NT2/D1 (cell line): ENCODE data around the gene KANK2.

ENCODE experiments used
- DNase-seq: peaks from one replicate; pipeline ENCODE4 v3.0.0-alpha.2; 2011; ENCODE audit warnings: low read depth, low spot score
- H3K27me3 ChIP-seq: 2 replicates; pipeline ENCODE4 v1.6.0; 2011; ENCODE audit warnings: mild to moderate bottlenecking; ENCODE audit not compliant: insufficient read length, insufficient read depth
- H3K36me3 ChIP-seq: 2 replicates; pipeline ENCODE4 v1.6.1; 2011; ENCODE audit warnings: mild to moderate bottlenecking, low read length, mixed read lengths; ENCODE audit not compliant: insufficient read depth, insufficient read length
- H3K4me1 ChIP-seq: 2 replicates; pipeline ENCODE4 v1.5.1; 2011; ENCODE audit not compliant: insufficient read depth, insufficient read length
- H3K4me3 ChIP-seq: 2 replicates; pipeline ENCODE4 v1.5.1; 2011; ENCODE audit warnings: low read depth; ENCODE audit not compliant: insufficient read length
- H3K9ac ChIP-seq: 2 replicates; pipeline ENCODE4 v1.6.0; 2011; ENCODE audit warnings: low read depth; ENCODE audit not compliant: insufficient read length
- H3K9me3 ChIP-seq: 2 replicates; pipeline ENCODE4 v1.5.1; 2011; ENCODE audit warnings: mild to moderate bottlenecking, low read length; ENCODE audit not compliant: insufficient read depth
- SUZ12 ChIP-seq: IDR thresholded peaks from 2 replicates; pipeline ENCODE4 v1.6.1; 2011; ENCODE audit not compliant: insufficient read length, insufficient read depth; ENCODE audit errors: extremely low read depth
- YY1 ChIP-seq: IDR thresholded peaks from 2 replicates; pipeline ENCODE4 v1.6.1; 2011; ENCODE audit not compliant: insufficient read length, insufficient read depth
- ZNF274 ChIP-seq: IDR thresholded peaks from 2 replicates; pipeline ENCODE4 v1.6.1; 2011; ENCODE audit warnings: mild to moderate bottlenecking, low read depth, low read length

KANK2 gene

DNA sequence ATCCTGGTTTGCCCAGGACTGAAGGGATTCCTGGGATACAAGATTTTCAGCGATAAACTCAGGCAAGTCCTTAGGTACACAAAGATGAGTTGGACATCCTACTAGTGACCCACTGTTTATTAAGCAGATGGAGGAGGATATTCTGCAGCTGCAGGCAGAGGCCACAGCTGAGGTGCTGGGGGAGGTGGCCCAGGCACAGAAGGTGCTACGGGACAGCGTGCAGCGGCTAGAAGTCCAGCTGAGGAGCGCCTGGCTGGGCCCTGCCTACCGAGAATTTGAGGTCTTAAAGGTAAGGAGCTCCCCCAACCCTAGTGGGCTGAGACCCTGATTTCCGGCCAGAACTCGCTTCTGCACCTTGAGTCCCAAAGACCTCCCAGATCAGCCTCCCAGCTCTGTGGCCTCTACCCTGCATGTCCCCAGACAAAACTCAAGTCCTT, 42.7 kb upstream of the KANK2 start:
- no peaks in the 10 kb centered on the region for H3K9me3 ChIP-seq
- no peak for DNase-seq
- TF ChIP-seq ZNF274 (no peak), SUZ12 (no peak), YY1 (no peak)
- H3K9ac ChIP-seq = no peak overlapping the region
- H3K36me3 ChIP-seq = peaks cover 46% of the 10 kb centered on the region
- peaks cover 23% of the 10 kb centered on the region for H3K4me1 ChIP-seq
- no peaks in the 10 kb centered on the region for H3K27me3 ChIP-seq
- no peak overlapping the region for H3K4me3 ChIP-seq

GRCh38 chr19:11239377-11240000, 42.1 kb upstream of the KANK2 start, which contains the start of gene ANGPTL8:
TSS of gene ANGPTL8 (plus strand) at chr19:11239619. CDS start at chr19:11239638, 19 bp downstream.
- TF ChIP-seq SUZ12 (no peak), YY1 (no peak), ZNF274 (no peak)
- peaks cover 23% of the 10 kb centered on the region for H3K4me1 ChIP-seq
- H3K27me3 ChIP-seq = no peaks in the 10 kb centered on the region
- peaks cover 46% of the 10 kb centered on the region for H3K36me3 ChIP-seq
- no peak for DNase-seq
- no peak within 1 kb of the TSS for H3K9ac ChIP-seq
- H3K4me3 ChIP-seq = no peak within 1 kb of the TSS
- no peaks in the 10 kb centered on the region for H3K9me3 ChIP-seq

DNA sequence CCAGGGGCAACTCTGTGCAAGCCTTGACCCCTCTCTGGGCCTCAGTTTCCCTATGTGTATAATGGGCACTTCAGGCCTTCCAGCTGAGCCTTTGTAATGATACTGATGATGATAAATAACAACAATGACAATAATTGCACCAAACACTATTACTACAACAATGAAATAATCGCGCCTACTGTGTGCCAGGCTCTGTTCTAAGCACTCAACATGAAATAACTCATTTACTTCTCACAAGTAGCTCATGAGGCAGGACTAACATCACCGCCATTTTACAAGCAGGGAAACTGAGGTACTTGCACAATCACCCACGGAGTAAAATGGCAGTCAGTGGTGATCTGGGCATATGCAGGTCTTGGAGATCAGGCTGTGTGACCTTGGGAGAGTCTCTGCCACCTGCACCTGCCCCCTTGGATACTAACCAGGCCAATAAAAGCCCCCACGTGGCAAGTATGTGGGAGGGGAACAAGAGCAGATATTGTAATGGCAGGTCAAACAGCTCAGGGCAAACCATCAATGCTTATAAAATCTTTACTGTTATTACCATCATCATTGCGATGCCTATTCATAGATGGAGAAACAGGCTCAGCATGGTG, 41.5 kb upstream of the KANK2 start:
- Histone ChIP-seq H3K4me3 (no peak overlapping the region), H3K4me1 (peaks cover 23% of the 10 kb centered on the region), H3K27me3 (no peaks in the 10 kb centered on the region), H3K36me3 (peaks cover 47% of the 10 kb centered on the region), H3K9ac (no peak overlapping the region), H3K9me3 (no peaks in the 10 kb centered on the region)
- TF ChIP-seq YY1 (no peak), SUZ12 (no peak), ZNF274 (no peak)
- no peak for DNase-seq

- H3K9me3 ChIP-seq = no peaks in the 10 kb centered on the region
- no peak overlapping the region for H3K4me3 ChIP-seq
- no peak for DNase-seq
- TF ChIP-seq YY1 = no peak
- TF ChIP-seq SUZ12 = no peak
- no peak for TF ChIP-seq ZNF274
- H3K27me3 ChIP-seq = no peaks in the 10 kb centered on the region
- H3K9ac ChIP-seq = no peak overlapping the region
- H3K36me3 ChIP-seq = peaks cover 49% of the 10 kb centered on the region
- peaks cover 18% of the 10 kb centered on the region for H3K4me1 ChIP-seq
Observed at GRCh38 chr19:11238041-11238440, 40.7 kb upstream of the KANK2 start.

DNA sequence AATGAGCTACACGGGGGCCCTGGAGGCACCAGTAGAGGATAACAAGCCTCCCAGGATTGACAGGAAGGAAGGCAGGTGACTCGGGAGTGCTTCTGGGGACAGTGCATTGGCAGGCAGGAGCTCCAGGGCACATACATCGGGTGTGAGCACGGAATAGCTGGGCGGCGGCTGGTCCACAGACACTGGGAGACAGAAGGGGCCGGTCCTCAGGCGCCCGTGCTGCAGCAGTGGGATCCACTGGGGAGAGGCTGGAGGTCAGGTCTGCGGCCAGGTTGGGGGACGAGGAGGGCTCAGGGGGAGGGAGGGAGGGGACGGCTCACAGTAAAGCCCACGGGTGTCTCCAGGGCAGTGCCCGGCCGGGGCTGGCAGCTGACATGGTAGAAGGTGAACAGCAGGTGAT, 40.0 kb upstream of the KANK2 start:
- no peak for DNase-seq
- TF ChIP-seq YY1 (no peak), ZNF274 (no peak), SUZ12 (no peak)
- no peak overlapping the region for H3K4me3 ChIP-seq
- H3K9me3 ChIP-seq = no peaks in the 10 kb centered on the region
- peaks cover 16% of the 10 kb centered on the region for H3K4me1 ChIP-seq
- peaks cover 51% of the 10 kb centered on the region for H3K36me3 ChIP-seq
- peak overlapping the region; percentile 44 for H3K9ac ChIP-seq
- no peaks in the 10 kb centered on the region for H3K27me3 ChIP-seq

DNA sequence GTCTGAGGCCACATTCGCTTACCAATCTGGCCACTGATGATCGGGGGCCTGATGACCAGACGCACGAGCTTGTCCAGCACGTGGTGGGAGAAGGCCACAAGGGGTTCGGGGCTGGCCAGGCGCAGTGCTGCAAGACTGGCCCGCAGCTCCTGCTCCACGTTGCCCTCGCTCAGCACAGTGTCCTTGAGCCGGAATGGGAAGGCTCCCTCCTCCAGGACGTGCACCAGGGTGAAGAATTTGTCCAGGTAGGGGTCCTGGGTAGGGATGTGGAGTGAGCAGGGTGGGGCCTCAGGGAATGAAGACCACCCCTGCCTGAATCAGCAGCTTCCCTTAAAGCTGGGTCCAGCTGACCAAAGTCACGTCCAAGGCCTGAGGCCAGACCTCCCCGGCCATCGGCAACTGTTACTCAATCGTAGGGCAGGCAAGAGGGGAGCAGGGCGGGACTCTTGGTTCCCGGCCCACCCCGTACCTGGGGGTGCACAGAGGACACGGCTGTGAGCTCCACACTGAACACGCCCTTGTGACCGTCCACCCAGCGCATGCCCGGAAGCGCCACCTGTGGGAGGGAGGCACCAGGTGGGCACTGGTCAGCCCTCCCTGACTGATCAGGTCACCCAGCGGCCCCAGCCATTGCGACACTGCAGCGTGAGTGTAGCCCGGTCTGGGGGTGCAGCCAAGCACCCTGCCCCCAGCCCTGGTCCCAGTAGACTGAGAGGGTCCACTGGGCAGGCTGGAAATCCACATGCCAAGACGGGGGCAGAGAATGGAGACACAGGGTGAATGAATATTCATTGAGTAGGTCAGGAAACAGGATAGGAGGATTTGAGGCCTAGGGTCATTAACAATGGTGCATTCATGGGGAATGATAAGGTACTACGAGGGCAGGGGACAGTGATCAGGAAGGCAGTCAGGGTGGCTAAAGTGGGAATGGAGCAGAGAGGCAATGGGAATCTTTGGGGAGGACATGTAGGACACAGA, 39.3 kb upstream of the KANK2 start:
- DNase-seq = no peak
- no peak overlapping the region for H3K4me3 ChIP-seq
- peaks cover 14% of the 10 kb centered on the region for H3K4me1 ChIP-seq
- H3K36me3 ChIP-seq = peaks cover 55% of the 10 kb centered on the region
- H3K27me3 ChIP-seq = no peaks in the 10 kb centered on the region
- no peak for TF ChIP-seq ZNF274
- no peak for TF ChIP-seq YY1
- TF ChIP-seq SUZ12 = no peak
- peak overlapping the region; percentile 44 for H3K9ac ChIP-seq
- no peaks in the 10 kb centered on the region for H3K9me3 ChIP-seq

GRCh38 chr19:11234486-11235075, 37.2 kb upstream of the KANK2 start:
- Histone ChIP-seq H3K36me3 (peaks cover 59% of the 10 kb centered on the region), H3K4me3 (no peak overlapping the region), H3K27me3 (no peaks in the 10 kb centered on the region), H3K4me1 (peaks cover 10% of the 10 kb centered on the region), H3K9me3 (no peaks in the 10 kb centered on the region), H3K9ac (no peak overlapping the region)
- no peak for TF ChIP-seq ZNF274
- TF ChIP-seq YY1 = no peak
- TF ChIP-seq SUZ12 = no peak
- DNase-seq = no peak
